Activated CD4-positive, CD25-positive, alpha-beta regulatory T cell treated with anti-CD3 and anti-CD28 coated beads, Interleukin-2, amount 50 U/mL, for 24 hours (primary cell): ENCODE data around the gene PFN3.

Experiments
- ATAC-seq, 2 donors: fragments of 150-1000 bp; cut with Tn5 transposase; one replicate each; pipeline ENCODE4 v1.10.0; 2021; ENCODE audit warnings: mild to moderate bottlenecking in 1 of 2, moderate library complexity in 1 of 2

Gene PFN3, protein sequence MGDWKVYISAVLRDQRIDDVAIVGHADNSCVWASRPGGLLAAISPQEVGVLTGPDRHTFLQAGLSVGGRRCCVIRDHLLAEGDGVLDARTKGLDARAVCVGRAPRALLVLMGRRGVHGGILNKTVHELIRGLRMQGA

DNA sequence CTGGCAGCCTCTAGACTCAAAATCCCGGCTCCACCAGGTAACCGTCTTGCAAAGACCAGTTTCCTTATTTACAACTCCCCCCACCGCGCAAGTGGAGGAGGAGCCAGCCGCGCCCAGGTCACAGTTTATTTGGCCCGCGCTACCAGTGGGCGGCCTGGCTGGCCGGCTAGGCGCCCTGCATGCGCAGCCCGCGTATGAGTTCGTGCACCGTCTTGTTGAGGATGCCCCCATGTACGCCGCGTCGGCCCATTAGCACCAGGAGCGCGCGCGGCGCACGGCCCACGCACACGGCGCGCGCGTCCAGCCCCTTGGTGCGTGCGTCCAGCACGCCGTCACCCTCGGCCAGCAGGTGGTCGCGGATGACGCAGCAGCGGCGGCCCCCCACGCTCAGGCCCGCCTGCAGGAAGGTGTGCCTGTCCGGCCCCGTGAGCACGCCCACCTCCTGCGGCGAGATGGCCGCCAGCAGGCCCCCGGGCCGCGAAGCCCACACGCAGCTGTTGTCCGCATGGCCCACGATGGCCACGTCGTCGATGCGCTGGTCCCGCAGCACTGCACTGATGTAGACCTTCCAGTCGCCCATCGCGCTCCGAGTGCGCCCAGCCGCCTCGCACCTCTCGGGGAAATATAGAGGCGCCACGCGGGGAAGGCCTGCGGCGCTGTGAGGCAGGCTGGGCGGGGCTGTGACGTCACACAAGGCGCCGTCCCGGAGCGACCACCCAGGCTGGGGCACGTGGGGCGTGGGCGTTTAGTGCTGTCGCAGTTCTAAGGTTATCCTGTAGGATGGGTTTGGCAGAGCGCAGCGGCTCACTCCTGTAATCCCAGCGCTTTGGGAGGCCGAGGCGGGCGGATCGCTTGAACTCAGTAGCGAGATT is at the start of gene PFN3:
Gene PFN3, minus strand, starts transcription at position 665 of the 872 bp plus-strand sequence. Its CDS starts 85 bp downstream, at position 580.
- no peak for ATAC-seq

DNA sequence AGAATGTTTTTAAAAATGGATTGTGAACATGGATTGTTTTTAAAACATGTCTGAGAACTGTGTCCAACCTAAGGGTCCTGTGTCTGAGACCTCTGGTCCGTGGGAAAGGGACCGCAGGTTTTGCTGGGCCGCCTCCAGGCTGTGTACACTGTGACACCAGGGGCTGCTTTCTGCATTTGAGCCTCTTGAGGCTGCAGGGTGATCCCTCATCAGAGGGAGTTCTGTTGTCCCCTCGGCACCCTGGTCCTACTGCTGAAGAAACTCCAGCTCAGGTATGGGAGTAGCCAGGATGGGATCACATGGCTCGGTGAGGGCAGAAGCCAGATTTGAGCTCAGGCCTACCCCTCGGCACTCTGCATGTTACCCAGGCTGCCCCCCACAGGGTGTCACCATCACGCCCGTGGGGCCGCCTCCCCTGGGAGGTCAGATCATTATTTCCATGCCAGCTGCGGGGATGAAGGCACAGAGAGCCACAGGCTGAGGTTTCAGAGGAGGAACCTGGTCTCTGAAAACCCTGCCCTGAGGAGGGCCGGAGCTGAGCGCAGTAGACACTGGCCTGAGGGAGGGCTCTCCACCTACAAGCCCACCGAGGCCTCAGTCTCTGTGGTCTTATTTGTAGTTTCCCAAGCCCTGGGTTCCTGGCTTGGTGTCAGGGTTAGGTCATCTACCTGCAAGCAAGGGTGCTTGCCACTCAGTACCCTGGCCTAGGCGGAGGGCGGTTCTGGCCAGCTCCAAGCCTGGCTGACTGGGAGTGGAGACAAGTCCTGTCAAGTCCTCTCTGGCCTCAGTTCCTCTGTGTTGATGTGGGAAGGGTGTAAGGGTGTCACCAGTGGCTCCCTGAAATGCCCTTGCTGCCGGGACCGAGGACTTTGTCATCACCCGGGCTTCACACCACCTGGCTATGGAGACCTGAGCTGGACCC is 48.9 kb upstream of the PFN3 start:
- no peak for ATAC-seq

DNA sequence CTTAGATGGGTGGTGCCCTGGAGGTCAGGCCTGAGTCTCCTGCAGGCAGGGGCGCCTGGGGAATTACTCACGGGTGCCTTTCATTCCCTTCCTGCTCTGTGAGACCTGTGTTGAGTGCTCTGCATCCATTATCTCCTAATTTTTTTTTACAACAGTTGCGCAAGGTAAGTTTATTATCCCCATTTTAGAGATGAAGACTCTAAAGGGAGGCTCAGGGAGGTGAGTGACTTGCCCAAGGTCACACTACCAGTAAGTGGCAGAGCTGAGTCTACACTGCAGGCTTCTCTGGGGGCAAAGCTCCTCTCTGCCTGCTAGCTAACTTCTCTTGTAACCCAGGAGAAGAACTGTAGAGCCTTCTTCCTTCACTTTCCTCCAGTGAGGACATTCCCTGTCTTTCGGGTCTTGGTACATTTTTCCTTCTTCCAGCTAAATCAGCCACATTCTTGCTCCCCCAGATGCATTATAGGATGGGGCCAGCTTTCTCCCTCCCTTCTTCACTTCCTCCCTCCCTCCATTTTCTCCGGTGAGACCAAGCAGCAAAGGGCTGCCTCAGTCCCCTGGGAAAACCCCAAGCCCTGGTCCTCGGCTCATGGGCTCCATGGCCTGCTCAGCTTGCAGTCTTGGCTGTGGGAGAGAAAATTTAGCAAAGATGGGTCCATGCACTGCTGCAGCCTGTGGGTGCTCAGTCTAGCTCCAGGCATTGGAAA is 47.9 kb upstream of the PFN3 start:
- no peak for ATAC-seq

DNA sequence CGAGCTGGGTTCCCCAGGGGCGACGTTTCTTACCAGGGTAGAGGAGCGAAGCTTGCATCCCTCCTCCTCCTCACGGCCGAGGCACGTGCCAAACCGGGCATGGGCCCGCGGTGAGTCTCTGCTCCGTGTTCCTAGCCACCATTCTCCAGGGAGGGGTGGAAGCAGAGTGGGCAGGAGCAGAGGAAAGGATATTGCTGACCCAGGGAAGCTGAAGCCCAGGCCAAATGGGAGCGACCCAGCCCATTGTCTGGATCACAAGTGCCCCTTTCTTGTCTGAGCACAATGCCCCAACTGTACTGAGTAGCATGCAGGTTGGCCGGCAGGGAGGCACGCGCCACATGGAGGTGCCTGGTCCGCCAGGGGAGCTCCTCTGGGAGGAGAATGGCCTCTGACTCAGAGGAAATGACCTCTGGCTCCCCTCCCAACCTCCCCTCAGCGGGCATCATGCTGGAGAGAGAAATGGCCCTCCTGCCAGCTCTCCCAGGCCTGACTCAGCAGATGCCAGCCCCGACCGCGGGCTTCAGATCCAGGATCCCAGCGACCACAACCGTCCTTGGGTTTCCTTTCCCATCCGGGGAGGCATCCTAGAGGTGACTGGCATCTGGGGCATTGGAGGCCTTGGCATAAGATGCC is 47.3 kb upstream of the PFN3 start:
- no peak for ATAC-seq

DNA sequence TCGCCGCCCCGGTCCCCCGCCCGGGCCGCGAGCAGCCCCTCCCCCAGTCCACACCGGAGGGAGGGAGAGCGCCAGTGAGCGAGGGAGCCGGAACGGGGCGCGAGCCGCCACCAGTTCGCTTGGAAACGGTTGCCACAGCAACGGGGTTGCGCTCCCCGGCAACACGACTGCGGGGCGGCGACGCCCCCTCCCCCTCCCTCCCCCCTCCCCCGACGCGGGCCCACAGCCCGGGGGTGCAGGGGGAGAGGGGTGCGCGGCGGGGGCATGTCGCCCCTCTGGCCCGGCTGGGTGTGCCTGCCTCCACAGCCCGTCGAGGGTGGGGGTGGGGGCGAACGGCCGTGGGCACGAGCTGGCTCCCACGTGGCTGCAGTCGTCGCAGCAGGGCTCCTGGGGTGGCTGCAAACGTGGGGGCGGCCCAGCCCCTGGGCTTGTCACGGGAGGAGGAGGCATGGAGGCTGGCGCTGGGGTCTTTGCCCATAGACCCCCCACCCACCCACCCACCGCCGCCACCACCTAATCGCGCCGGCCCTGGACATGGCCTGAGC is 46.7 kb upstream of the PFN3 start:
- peak; percentile 25 for ATAC-seq

DNA sequence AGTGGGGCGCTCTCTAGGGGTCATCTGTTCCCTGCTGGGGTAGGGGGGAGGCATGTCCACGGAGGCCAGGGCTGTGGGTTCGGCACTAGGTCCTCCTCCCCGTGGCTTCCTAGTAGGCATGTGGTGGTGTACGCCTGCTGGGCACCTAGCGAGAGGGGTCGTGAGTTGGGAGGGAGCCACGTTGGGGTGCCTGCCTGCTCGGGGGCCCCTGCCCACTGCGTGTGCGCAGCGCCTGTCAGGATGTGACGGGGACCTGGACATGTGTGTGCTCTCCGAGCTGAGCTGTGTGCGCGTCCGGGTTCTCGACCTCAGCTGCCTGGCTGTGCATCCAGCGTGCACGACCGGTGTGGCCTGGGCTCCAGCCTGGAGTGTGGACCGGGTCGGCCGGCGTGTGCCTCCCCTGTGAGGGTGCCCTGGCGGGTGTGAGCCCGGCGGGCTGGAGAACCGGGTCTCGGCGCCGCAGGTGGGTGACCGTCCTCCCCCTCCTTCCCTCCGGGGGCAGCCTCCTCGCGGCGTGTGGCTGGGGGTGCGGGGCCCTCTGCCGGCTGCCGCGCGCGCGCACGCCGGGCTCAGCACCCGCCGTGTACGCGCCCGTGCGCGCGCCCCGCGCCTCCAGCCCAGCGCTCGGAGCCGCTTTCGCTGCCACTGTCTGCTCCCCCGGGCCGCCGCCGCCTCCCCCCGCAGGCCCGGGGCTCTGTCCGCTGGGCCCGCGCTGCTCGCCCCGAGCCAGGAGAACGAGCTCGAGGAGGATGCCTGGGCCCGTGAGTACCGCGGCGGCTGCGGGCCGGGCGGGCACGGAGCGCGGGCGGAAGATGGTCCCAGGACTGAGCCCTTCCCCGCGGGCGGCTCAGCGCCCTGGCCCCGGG is 46.0 kb upstream of the PFN3 start, which contains the start of gene PRR7:
Gene PRR7, plus strand, starts transcription at position 615 of the 866 bp plus-strand sequence. CDS start 8,254 bp downstream, outside the sequence.
- ATAC-seq = peak; percentile 58 to 62

DNA sequence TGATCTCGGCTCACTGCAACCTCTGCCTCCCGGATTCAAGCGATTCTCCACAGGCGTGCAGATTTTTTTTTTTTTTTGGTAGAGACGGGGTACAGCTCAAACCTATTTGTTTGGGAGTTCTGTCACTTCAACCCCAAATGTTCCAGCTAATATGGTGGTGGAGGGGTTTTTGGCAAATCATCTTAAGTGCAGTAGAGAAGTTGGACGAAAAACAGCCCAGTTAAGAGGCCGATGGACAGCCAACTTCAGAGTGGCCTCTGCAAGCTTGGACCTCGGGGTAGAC is 45.4 kb upstream of the PFN3 start:
- ATAC-seq = no peak

DNA sequence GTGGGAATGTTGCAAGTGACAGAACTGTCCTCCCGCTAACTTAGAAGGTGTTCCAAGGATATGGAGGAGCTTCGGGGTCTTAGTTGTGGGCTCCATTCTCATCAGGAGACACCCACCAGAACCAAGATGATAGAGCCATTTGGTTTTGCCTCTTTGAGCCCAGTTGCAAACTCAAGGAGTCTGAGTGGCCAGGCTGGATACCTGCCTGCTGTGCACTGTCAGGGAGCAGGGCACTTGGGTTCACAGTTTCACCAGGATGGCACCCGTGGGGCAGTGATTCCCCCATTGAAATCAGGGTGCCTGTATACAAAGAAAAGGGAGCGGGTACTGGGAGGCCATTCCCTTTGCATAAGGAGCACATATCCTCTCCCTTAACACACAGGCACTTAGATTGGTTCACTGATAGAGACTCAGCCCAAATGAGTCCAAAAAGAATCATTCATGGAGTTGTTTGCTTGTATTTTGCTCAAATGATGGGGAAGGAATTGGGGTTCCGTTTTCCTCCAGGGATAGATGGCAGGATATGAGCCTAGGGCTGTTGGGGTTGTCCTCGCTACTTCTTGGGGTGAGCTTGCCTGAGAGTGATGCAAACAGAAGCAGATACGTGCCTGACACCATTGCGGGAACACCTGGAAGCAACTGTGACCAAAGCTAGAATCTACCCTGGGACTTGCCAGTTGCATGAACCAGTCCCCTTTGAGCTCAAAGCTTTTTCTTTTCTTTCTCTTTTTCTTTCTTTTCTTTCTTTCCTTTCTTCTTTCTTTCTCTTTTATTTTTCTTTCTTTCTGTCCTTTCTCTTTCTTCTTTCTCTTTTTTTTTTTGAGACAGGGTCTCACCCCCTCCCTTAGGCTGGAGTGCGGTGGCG is 44.8 kb upstream of the PFN3 start:
- no peak for ATAC-seq

DNA sequence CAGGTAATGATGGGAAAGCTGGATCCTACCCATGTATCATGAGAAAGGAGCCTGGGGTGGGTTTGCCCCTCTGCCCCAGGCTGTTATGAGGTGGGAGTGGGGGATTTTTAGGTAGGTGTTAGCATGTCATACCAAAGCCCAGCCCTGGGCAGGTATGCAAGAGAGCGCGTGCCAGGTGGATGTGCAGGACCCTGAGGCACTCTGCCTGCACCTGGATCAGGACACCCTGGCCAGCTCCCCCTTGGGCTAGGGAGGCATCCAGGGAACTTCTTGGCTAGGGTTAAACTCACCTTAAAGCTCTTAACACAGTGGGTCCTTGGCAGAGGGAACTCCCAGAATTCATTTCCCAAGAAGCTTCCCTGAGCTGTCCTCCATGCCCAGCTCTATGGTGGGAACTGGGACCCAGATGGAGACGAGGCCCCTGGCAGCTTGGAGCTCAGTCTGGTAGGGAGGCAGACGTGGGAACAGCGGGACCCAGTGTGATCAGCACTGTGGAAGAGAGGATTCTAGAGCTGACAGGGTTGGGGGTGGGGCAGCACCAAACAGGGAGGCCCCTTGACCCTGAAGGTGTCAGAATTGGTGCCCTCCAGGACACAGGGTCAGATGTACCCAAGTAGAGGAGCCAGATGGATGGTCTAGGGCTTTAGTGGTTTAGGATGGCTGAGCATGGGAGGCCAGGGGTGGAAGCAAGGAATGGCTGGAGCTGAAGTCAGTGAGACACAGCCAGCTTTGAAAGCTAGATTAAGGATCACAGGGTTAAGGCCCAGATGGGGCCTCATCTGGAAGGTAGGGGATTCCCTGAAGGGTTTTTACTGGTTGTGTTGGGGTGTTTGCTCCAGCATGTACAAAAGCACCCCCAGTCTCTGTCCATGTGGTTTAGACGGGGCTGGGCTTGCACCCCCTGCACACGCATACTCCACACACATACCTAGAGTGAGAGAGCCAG is 43.9 kb upstream of the PFN3 start:
- ATAC-seq = no peak

DNA sequence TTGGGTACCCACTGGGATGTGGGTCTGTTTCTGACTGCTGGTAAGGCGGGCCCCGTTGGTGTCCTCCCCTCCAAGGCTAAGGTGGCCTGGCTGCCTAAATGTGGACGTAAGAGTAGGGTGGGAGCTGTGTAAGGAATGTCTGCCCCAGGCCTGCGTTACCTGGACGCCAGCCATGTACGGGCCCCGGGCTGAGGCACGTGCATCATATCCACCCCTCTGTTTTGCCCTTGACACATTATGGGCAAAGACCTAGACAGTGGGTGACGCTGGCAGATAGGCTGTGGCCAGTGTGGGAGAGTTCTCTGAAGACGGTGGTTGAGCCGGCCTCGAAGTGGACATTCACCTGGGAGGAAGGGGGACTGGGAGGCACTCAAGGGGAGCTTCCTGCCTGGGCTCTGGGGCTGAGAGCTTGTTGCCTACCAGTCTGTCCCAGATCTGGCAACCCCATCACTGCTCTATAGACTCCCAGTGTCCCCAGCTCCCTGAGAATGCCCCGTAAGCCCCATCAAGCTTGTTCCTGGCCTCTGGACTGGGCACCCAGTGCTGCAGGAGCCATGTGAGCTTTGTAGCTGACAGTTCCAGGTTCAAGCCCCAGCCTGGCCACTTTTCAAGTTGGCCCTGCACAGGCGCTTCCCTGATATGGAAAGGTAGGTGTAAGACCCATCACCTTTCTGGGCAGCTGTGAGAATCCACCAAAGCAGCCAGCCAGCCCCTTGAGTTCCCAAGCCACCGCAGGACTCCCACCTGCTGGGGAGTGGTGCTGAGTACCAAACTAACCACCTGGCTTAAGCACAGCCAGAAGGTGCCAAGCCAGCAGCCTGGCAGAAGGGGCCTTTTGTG is 42.9 kb upstream of the PFN3 start:
- no peak for ATAC-seq

DNA sequence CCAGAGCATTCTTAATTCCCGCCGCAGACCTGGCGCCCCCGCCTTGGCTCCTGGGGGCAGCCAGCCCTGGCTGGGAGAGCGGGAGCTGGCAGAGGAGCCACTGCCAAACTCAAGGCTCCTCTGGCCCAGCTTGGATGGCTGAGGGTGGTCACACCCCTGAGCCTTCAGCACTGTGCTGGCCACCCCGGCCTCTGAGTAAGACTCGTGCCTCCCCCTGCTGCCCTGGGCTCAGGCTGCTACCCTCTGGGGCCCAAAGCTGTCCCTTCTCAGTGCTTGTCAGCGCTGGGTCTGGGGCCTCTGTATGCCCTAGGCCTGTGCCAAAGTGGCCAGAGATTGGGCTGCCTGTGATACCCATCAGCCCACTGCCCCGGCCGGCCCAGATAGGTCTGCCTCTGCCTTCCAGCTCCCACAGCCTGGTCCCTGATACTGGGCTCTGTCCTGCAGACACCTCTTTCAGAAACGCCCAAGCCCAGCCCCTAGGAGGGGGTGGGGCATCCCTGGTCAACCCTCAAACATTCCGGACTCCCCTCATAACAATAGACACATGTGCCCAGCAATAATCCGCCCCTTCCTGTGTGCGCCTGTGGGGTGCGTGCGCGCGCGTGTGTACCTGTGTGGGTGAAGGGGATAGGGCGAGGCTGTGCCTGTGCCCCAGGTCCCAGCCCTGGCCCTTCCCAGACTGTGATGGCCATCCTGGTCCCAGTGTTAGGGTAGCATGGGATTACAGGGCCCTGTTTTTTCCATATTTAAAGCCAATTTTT is 41.8 kb upstream of the PFN3 start:
- ATAC-seq = no peak

DNA sequence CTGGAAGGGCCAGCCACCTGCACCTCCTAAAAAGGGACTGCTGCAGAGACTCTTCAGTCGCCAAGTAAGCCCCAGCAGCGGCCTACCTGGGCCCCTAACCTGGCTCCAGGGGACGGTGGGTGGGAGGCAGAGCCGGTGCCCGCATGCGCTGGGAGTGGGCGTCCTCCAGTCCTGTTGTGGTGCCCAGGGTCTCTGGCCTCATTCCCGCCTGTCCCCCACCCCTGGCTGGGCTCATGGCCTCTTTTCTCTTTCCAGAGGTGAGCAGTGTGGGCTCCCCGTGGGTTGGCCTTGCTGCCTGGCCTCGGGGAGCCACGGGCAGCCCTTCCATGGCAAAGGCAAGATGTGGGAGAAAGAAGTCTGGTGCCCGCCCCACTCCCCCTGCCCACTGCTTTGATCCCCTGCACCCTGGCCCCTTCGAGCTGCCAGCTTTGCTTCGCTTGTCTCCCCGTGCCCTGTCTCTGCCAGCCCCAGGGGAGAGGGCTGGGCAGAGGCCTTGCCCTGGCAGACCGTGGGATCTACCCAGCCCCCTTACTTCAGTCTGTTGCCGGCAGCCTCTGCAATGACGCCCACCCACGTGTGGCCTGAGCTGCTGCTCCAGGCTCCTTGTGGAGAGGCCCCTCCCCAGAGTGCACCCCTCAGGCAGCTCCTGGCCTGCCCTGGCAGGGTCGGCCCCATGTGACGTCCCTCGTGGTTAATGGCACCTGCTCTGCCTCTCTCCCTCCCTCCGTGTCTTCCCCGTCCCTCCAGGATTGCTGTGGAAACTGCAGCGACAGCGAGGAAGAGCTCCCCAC is 40.7 kb upstream of the PFN3 start:
- ATAC-seq = no peak

DNA sequence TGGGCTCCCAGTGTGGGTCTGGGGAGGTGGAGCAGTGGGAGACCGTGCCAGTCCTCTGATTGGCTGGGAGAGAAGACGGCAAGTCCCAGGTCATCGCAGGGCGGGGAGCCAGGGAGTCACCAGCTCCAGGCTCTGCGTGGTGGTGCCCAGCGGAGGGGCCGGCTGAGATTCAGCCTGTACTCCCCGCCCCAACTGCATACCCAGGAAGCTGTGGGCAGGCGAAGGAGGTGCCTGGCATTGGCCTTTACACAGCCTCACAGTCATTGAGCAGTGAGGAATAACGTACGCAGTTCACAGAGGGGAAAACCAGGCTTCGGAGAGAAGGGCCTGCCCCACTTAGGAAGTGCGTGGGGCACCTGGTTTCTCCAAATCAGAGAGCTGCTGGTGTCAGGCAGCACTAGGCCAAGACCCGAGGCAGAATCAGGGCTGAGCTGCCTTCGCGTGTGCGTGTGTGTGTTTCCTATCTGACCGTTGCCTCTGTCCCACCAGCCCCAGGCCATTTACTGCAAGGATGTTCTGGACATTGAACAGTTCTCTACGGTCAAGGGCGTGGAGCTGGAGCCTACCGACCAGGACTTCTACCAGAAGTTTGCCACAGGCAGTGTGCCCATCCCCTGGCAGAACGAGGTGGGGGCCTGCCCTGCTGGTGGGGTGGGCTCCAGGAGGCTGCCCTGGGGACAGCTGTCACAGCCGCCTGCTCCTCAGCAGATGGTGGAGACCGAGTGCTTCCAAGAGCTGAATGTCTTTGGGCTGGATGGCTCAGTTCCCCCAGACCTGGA is 39.9 kb upstream of the PFN3 start:
- peak; percentile 58 to 69 for ATAC-seq

DNA sequence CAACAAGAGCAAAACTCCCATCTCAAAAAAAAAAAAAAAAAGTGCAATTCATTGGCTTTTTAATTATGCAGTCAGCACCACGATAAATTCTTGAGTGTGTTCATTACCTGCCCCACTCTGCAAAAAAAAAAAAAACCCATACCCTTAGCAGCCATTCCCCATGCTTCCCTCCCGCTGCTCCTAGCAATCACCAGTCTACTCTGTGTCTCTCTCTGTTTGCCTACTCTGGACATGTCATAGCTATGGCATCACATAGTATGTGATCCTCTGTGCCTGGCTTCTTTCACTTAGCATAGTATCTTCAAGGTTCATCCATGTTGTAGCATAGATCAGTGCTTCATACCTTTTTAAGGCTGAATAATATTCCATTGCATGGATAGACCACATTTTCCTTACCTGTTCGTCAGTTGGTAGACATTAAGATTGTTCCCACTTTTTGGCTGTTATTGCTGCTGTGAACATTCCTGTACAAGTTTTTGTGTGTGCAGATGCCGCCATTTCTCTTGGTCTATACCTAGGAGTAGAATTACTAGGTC is 39.1 kb upstream of the PFN3 start:
- no peak for ATAC-seq

DNA sequence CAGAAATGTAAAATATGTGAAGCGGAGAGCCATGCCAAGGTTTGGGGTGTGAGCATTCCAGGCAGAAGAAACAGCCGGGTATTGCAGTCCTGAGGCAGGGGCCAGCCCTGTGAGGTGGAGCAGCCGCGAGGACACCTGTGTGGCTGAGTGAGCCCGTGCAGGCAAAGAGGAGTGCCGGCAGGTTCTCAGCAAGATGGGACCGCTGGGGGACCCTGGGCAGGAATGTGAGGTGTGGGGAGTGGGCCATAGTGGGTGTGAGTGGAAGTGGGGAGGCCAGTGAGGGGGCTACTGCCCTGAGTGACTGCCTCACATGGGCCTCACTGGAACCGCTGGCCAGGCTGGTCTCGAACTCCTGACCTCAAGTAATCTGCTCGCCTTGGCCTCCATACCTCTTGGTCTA is 38.0 kb upstream of the PFN3 start:
- no peak for ATAC-seq
